GM12878 (cell line): ENCODE results near the gene ELAVL2. TPM values are rescaled to one million over a fixed set of nuclear protein-coding genes. Genes with fewer than 3 reads are reported as not detected.

ENCODE experiments used
- ATAC-seq: fragments of 200-7000 bp; cut with Tn5 transposase; 3 replicates; pipeline ENCODE4 v1.9.1; 2020; ENCODE audit warnings: mild to moderate bottlenecking, moderate library complexity
- BruUV-seq: library from RNA; stranded (reverse); fragments of 400-500 nt; replicated peaks from 2 replicates; lab custom pipeline; 2021; lab: Mats Ljungman, UMichigan
- CTCF ChIA-PET: fragments of 300-600 bp; sonication (Branson Sonifier 250); formaldehyde crosslinking; extraction: SDS; loops from one replicate; lab custom pipeline; 2021; ENCODE audit warnings: inconsistent platforms; lab: Yijun Ruan, JAX
- POLR2A ChIA-PET: fragments of 350-600 bp; formaldehyde crosslinking; extraction: SDS; loops from one replicate; lab custom pipeline; 2021; ENCODE audit warnings: inconsistent platforms; lab: Charles Lee
- RAD21 ChIA-PET: fragments of 300-600 bp; sonication (Branson Sonifier 250); formaldehyde crosslinking; loops from one replicate; lab custom pipeline; 2023; ENCODE audit warnings: antibody characterized with exemption; ENCODE audit not compliant: unreplicated experiment; lab: Charles Lee
- SMC1A ChIA-PET: fragments of 300-600 bp; sonication (Branson Sonifier 250); formaldehyde crosslinking; loops from one replicate; lab custom pipeline; 2023; ENCODE audit not compliant: unreplicated experiment, uncharacterized antibody; lab: Charles Lee
- DNase-seq: peaks from one replicate; pipeline ENCODE4 v3.0.0-alpha.2; 2011; ENCODE audit warnings: low read depth, low spot score
- FAIRE-seq: peaks from 3 replicates; lab custom pipeline; 2011; peaks lifted over from hg19 to GRCh38; lab: Jason Lieb, UNC
- H2AFZ ChIP-seq: 2 replicates; pipeline ENCODE4 v1.6.0; 2011; ENCODE audit warnings: low read depth, low read length, control low read depth; ENCODE audit not compliant: control insufficient read depth
- H3K27ac ChIP-seq: 2 replicates; pipeline ENCODE4 v1.5.1; 2011; ENCODE audit warnings: control low read depth; ENCODE audit not compliant: control insufficient read depth, insufficient read depth
- H3K27me3 ChIP-seq, 2 experiments: replicated peaks in 1 of 2; 2 replicates each; pipeline versions ENCODE4 v1.6.0 to v1.6.1; 2011; ENCODE audit warnings: low read length in 1 of 2; ENCODE audit not compliant: control insufficient read depth in 2 of 2, insufficient read depth in 2 of 2
- H3K36me3 ChIP-seq, 2 experiments: 2 replicates each; pipeline ENCODE4 v1.5.1; 2011; ENCODE audit warnings: low read length in 1 of 2; ENCODE audit not compliant: control insufficient read depth in 2 of 2, insufficient read depth in 2 of 2
- H3K4me1 ChIP-seq: 2 replicates; pipeline ENCODE4 v1.6.1; 2011; ENCODE audit warnings: mild to moderate bottlenecking, low read length, moderate library complexity, mixed read lengths; ENCODE audit not compliant: control insufficient read depth, insufficient read depth
- H3K4me2 ChIP-seq: 2 replicates; pipeline ENCODE4 v1.6.0; 2011; ENCODE audit warnings: control low read depth; ENCODE audit not compliant: control insufficient read depth, insufficient read depth
- H3K4me3 ChIP-seq: fragments of 200-600 bp; sonication (generic); 2 replicates; pipeline ENCODE4 v1.5.1; 2016
- H3K79me2 ChIP-seq: 2 replicates; pipeline ENCODE4 v1.6.0; 2011; ENCODE audit warnings: low read length; ENCODE audit not compliant: control insufficient read depth, insufficient read depth
- H3K9ac ChIP-seq: 2 replicates; pipeline ENCODE4 v1.8.0; 2011; ENCODE audit warnings: low read length, control low read depth, mixed read lengths; ENCODE audit not compliant: control insufficient read depth, insufficient read depth
- H3K9me3 ChIP-seq: replicated peaks from 3 replicates; pipeline ENCODE4 v1.5.1; 2011; ENCODE audit warnings: mild to moderate bottlenecking, low read length; ENCODE audit not compliant: control insufficient read depth, insufficient read depth
- H4K20me1 ChIP-seq: 2 replicates; pipeline ENCODE4 v1.6.0; 2011; ENCODE audit not compliant: control insufficient read depth, insufficient read depth
- BCL11A ChIP-seq: IDR thresholded peaks from 2 replicates; pipeline ENCODE4 v1.6.1; 2011; ENCODE audit warnings: low read depth, low read length
- CBFB ChIP-seq: IDR thresholded peaks from 2 replicates; pipeline ENCODE4 v1.6.1; 2016; ENCODE audit warnings: antibody characterized with exemption, low read depth
- CBX5 ChIP-seq: sonication (generic); IDR thresholded peaks from 2 replicates; pipeline ENCODE4 v1.6.1; 2016; ENCODE audit warnings: low read depth, moderate library complexity, mild to moderate bottlenecking, inconsistent platforms
- FOXM1 ChIP-seq: IDR thresholded peaks from 2 replicates; pipeline ENCODE4 v1.6.1; 2012; ENCODE audit warnings: low read depth, mild to moderate bottlenecking, inconsistent platforms, low read length, moderate library complexity
- GATAD2B ChIP-seq: fragments of 450-650 bp; conservative IDR thresholded peaks from 2 replicates; pipeline ENCODE4 v1.6.1; 2017; ENCODE audit warnings: low read depth, mild to moderate bottlenecking, moderate library complexity
- IRF4 ChIP-seq: IDR thresholded peaks from 2 replicates; pipeline ENCODE4 v1.6.1; 2011; ENCODE audit warnings: low read depth, low read length
- NR2F1 ChIP-seq: fragments of 450-650 bp; conservative IDR thresholded peaks from 2 replicates; pipeline ENCODE4 v1.6.1; 2017; ENCODE audit warnings: mild to moderate bottlenecking
- RB1 ChIP-seq: fragments of 450-650 bp; formaldehyde crosslinking; IDR thresholded peaks from 2 replicates; pipeline ENCODE4 v1.6.1; 2017; ENCODE audit warnings: mild to moderate bottlenecking, borderline replicate concordance
- ZNF217 ChIP-seq: fragments of 450-650 bp; IDR thresholded peaks from 2 replicates; pipeline ENCODE4 v1.6.1; 2017; ENCODE audit warnings: antibody characterized with exemption, mild to moderate bottlenecking
- WGBS: methylation state at CpG from one replicate; pipeline ENCODE4 v1.1.6; 2016; ENCODE audit warnings: low lambda C conversion rate; ENCODE audit not compliant: insufficient replicate concordance, insufficient coverage; ENCODE audit errors: missing lambda C conversion rate; 5-methylcytosine and 5-hydroxymethylcytosine counted together
- in situ Hi-C: fragments of 300-500 bp; cut with MboI; formaldehyde crosslinking; loops from 9 replicates; pipeline ENCODE4 v1.14.3; 2018; ENCODE audit warnings: mixed read lengths
- intact Hi-C: fragments of 100-400 bp; cut with micrococcal nuclease; formaldehyde crosslinking; loops from one replicate; pipeline ENCODE4 v1.14.2; 2022; ENCODE audit not compliant: unreplicated experiment
- polyA plus RNA-seq, 11 experiments: library from polyadenylated mRNA; depleted of rRNA in 4 of 11; unstranded in 6 of 11; stranded (reverse) in 5 of 11; fragments of >200 nt; fragmentation: Nextera tagmentation in 4 of 11; fragmentation: Illumina TruSeq in 1 of 11; extraction: Ambion mirVana in 4 of 11; extraction: Trizol in 1 of 11; gene quantifications; 1 replicate in 1 of 11; 2 replicates in 10 of 11; pipeline versions ENCODE4 v1.2.1 to v1.2.3, GENCODE V29; 2011 to 2016; ENCODE audit warnings: inconsistent platforms in 2 of 11, missing spikeins in 2 of 11, low read depth in 1 of 11
- total RNA-seq, 4 experiments: library from RNA; depleted of rRNA in 3 of 4; stranded (reverse); fragments of >200 nt in 3 of 4; fragmentation: Illumina TruSeq in 1 of 4; extraction: Trizol in 1 of 4; gene quantifications; 2 replicates each; pipeline versions ENCODE4 v1.2.1 to v1.2.3, GENCODE V29; 2013 to 2021

The ELAVL2 gene
- total and polyA plus RNA-seq, 10 of the 15 experiments (the other 5 are each of a cell fraction or from before 2014, with no cell fraction given) = 0.24 to 2.6 (median 0.76) TPM

DNA sequence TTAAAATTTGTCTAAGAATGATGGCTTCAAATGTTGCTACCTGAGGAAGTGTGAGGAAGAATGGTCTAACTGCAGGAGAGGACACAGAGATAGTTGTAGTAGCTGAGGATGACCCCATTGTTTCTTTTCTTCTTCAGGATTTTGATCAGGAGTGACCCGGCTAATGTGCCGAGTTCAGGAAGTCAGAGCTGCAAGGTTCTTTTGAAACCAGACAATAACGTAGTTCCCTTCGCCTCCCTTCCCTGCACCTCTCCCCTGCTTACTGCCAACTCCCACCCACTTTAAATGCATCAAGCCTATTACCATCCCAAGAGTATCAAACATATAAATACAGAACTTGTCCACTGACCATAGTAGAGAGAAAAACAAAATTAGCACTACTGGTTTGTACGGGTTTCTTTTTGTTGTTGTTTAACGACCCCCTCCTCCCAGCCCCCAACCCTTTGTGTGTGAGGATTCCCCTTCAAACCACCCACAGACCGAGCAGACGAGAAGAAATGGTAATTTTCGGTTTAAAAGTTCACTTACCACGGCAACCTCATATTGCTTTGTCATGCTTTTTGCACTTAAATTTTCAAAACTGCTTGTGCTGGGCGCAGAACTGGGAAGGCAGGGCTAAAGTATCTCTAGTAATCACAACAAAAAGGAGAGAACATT is 23.5 kb upstream of the ELAVL2 start:
- CTCF ChIA-PET = no interaction called here
- H3K79me2 ChIP-seq = no peaks in the 10 kb centered on the region
- H3K4me1 ChIP-seq = no peaks in the 10 kb centered on the region
- WGBS = 5% methylated on average over 11 of the region's 11 CpGs
- BruUV-seq = TSS peak; percentile 60
- H3K27me3 ChIP-seq = no peaks in the 10 kb centered on the region
- ATAC-seq = peak; percentile 16
- TF ChIP-seq ZNF217 (no peak), NR2F1 (no peak), GATAD2B (no peak), CBFB (no peak), BCL11A (no peak), CBX5 (no peak), FOXM1 (no peak), RB1 (no peak), IRF4 (no peak)
- no peaks in the 10 kb centered on the region for H3K9me3 ChIP-seq
- in situ Hi-C loops = no loop called here
- no peak for DNase-seq
- H4K20me1 ChIP-seq = no peaks in the 10 kb centered on the region
- H3K36me3 ChIP-seq = no peaks in the 10 kb centered on the region
- no peak overlapping the region for H2AFZ ChIP-seq
- FAIRE-seq = no peak
- SMC1A ChIA-PET = interaction anchor here (1.5 kb wide), 1 partner anchor 85 kb away, joined by 4 read pairs; no protein-coding TSS in a partner anchor
- POLR2A ChIA-PET = no interaction called here
- intact Hi-C loops = loop anchor here (5.0 kb wide), 1 partner anchor 78 kb away; no protein-coding TSS in a partner anchor
- H3K4me3 ChIP-seq = 0 out of 2 replicates have a peak overlapping the region, but pooled peaks have one; percentile 6
- H3K27ac ChIP-seq = no peak overlapping the region
- no peak overlapping the region for H3K4me2 ChIP-seq
- RAD21 ChIA-PET = interaction anchor here (0.6 to 1.6 kb wide), 9 partner anchors 15 to 193 kb away, joined by 3 to 6 read pairs (median 4); no protein-coding TSS in a partner anchor
- no peak overlapping the region for H3K9ac ChIP-seq
